HT1080 (cell line): Measurements from ENCODE around the gene CFAP74. TPM values are rescaled to one million over a fixed set of nuclear protein-coding genes. Genes with fewer than 3 reads are reported as not detected.

Experiments used
- DNase-seq: peaks from one replicate; pipeline ENCODE4 v3.0.0-alpha.2; 2015; ENCODE audit warnings: low read depth
- polyA plus RNA-seq, 2 experiments: library from polyadenylated mRNA; depleted of rRNA; stranded (reverse); fragments of >200 nt; gene quantifications; 2 replicates each; pipeline ENCODE4 v1.2.3, GENCODE V29; 2015
- total RNA-seq: library from RNA; depleted of rRNA; stranded (reverse); fragments of >200 nt; shearing (Covaris generic); gene quantifications from 2 replicates; pipeline ENCODE4 v1.2.3, GENCODE V29; 2014; rRNA removed

The CFAP74 gene
- total RNA-seq = not detected in 2 replicates
- polyA plus RNA-seq (2015; cell fraction: cytosol; rRNA removed) = not detected in 2 replicates
- 0.06 TPM in 1 of 2 replicates, not detected in the other for polyA plus RNA-seq (2015; cell fraction: nucleus; rRNA removed)

DNA sequence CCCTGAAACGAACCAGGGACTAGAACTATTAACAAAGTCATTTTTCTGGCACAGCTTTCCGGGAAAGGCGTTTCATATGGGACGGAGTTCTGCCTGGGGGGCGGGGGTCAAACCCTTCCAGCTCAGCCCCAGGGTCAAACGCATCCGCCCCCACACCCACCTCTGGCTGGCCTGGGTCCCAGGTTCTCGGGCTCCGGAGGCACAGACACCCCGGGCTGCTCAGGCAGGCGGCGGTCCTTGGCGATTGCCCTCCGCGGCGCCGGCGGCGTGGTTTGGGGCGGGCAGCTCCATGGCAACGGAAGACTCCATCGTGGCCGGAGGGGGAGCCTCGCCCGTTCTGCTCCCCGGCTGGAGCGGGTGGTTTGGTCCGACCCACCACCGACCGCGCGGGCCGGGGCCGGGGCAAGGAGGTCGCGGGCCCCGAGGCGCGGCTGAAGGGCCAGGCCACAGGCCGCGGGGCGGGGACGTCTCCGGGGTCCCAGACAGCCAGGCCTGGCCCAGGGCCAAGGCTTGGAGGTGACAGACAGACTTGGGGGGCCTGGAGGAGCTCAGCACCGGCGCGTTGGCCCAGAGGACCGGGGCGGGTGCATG lies at the start of gene CFAP74:
CFAP74 (minus strand) TSS at position 246 of the 591 bp plus-strand sequence. CDS start 12,830 bp downstream, outside the sequence.
- DNase-seq = no peak

- DNase-seq = no peak
Observed at GRCh38 chr1:2053217-2053616, 49.6 kb upstream of the CFAP74 start.

GRCh38 chr1:2052756-2053155 lies 49.2 kb upstream of the CFAP74 start:
- no peak for DNase-seq

GRCh38 chr1:2052054-2052679 lies 48.6 kb upstream of the CFAP74 start:
- no peak for DNase-seq

DNA sequence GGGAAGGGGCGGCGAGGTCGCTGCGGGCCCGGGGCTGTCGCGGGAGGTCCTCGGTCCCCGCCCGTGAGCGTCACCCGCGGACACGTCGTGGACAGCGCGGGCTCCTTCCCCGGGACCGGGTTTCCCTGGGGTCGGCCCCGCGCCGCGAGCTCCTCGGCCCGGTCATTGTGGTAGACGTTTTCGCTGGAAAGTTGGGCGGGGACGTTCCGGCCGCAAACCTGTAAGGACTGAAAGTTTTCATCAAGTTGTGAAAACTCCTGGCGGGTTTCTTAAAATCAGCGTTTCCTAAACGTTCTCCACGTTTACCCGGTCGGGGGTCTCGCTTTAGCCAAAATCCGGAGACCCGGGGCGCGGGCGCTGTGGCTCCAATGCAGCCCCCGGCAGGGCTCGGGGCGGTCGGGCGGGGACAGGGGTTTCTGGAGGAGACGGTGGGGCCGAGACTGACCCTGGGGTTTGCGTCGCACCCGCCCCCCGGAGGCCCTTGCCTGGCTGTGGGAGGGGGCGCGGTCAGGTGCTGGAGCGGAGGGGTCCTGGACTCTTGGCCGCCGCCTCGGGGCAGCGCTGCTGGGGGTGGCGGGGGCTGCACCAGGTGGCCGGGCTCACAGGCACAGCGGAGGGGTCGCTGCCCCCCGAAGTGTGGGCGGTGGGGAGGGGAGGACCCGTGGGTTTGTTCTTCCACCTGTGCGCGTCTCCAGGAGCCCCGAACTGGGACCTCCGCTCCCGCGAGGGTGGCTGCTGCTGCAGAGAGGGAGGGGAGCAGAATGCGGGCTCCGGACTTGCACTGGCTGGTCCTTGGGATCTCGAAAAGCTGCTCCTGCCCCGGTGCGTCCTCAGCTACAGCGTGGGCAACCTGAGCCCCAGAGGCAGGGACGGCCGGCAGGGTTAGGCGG lies 47.5 kb upstream of the CFAP74 start:
- no peak for DNase-seq

DNA sequence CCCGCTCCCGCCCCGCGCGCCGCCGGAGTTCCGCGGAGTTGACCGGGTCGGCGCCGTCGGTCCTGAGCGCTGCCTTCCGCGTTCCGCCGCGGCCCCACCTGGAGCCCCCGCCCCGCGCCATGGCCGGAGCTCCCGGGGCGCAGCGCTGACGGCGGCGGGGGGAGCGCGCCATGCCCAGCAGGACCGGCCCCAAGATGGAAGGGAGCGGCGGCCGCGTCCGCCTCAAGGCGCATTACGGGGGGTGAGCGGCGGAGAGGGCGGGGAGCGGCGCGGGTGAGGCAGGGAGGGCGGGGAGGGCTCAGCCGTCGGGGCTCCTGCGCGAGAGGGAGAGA lies 46.8 kb upstream of the CFAP74 start:
- no peak for DNase-seq

DNA sequence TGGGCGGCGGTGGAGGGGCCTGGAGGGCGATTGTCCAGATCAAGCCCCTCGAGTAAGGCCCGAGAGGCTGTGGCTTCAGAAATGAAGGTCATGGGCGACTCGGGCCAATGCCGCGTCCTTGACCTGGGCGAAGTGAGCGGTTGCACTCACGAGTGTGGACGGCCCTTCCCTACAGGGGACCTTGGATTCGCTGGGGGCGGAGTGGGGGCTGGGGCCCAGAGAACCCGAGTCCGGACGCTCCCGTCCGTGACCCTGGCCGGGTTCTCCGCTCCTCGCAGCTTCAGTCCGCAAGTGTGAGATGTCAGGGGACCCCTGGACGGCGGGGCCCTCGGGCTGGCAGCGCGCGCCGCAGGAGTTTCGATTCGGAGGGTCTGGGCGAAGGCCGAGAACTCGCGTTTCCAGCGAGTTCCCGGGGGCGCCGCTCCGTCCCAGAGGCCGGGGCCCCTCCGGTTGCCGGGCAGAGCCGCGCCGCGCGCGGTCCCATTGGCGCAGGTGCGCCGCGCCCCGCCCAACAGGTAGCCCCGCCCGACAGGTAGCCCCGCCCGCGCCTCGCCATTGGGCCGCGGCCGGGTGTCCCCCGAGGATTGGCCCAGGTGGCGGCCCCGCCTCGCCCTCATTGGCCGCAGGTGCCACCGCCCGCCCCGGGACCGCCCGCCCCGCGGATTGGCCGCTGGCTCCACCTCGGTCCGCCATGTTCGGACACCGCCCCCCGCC lies 46.3 kb upstream of the CFAP74 start, which contains the start of gene PRKCZ:
PRKCZ (plus strand) TSS at position 694 of the 714 bp plus-strand sequence. CDS start 220 bp downstream, outside the sequence.
- DNase-seq = no peak

- DNase-seq = no peak
Observed at GRCh38 chr1:2049225-2049717, 45.7 kb upstream of the CFAP74 start.

DNA sequence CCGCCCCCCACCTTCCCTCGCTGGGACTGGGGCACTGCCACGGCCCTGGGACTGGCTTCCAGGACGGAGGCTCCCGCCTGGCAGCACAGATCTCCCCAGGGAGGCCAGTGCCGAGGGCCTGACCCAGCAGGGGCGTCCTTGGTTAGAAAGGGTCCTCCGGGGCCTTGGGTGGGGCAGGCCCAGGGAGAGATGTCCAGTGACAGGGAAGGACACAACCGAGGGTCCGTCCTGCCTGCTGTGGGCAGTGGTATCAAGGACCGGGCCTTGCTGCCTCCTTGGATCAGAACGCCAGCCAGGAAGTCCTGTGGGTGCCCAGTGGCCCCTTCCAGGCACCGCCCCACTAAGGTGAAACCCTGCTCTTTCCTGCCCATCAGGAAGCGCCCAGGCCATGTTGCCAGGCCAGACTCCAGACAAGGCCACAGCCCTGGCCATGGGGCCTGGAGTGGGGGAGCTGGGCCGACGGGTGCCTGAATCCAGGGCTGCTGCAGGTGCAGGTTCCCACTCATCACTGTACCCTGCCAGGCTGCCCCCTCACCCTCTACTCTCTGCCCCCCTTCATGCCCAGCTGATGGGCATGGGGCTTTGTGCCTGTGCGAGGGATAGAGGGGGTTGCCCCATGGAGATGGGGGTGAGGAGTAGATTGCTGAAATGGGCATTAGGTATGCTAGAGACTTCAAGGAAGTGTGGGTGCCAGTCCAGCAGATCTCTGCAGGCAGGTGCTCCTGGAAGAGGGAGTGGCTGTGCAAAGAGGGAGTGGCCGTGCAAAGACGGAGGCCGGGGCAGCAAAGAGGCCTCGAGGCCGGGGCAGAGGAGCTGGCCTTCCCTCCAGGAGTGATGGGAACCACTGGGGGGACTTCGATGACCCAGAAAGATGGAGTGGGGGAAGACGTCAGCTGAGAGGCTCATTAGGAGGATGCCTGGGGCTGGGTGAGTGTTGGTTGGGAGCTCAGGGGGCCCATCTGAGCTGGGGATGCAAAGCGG lies 44.5 kb upstream of the CFAP74 start:
- no peak for DNase-seq

GRCh38 chr1:2046953-2047748 lies 43.6 kb upstream of the CFAP74 start:
- DNase-seq = no peak

DNA sequence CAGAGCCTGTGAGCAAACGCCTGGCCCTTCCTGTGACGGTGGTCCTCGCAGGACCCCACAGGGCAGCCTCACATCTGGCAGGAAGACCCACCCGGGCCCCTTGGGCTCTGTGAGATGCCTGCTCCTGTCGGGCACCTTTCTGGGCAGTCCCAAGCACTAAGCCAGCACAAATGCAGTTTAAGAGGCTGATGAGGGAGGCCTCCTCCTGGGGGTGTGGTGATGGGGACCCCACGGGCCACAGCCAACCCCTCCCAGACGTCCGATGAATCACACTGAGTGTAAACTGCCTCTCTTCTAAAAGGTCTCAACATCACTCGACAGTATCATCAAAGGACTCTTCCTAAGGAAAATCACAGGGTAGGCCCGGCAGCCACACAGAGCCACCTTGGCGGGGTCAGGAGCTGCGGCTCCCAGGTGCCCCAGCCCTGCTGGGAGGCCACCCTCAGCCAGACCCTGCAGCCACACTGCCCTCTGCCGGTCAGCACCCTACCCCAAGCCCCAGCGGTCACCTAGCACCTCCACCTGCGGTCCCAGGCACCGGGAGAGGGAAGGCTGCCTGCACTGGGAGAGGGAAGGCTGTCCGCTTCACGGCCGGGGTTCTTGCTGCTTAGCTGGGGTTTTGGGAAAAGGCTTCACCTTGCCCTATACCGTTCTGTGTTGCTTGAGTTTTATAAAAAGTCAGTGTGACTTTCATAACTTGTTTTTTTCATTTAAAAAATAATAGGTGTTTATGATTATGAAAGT lies 42.8 kb upstream of the CFAP74 start:
- DNase-seq = peak; percentile 23

DNA sequence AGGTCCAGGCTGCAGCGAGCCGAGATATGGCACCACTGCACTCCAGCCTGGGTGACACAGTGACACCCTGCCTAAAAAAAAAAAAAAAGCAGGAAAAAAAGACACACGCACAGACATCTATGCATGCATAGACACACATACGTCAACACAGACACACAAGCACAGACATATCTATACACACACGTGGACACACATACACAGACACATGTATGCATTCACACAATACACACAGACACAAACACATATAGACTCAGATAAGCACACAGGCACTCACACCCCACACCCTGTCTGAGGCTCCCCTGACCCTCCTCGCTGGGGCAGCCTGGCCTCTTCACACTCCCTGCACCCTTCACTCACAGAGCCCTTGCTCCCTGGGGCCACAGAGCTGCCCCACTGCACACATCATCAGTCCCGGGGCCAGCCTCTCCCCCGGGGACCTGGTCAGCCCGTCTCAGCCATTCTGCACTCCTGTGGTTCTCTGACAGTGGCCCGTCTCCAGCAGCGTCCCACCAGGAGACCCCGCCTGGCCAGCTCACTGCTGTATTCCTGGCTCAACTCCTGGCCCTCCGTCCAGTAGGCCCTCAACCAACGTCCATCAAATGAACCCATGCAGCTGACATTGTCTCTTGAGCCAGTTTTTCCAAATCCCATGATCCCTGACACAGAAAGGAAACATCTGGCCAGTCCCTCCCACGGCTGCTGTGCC lies 42.0 kb upstream of the CFAP74 start:
- no peak for DNase-seq

DNA sequence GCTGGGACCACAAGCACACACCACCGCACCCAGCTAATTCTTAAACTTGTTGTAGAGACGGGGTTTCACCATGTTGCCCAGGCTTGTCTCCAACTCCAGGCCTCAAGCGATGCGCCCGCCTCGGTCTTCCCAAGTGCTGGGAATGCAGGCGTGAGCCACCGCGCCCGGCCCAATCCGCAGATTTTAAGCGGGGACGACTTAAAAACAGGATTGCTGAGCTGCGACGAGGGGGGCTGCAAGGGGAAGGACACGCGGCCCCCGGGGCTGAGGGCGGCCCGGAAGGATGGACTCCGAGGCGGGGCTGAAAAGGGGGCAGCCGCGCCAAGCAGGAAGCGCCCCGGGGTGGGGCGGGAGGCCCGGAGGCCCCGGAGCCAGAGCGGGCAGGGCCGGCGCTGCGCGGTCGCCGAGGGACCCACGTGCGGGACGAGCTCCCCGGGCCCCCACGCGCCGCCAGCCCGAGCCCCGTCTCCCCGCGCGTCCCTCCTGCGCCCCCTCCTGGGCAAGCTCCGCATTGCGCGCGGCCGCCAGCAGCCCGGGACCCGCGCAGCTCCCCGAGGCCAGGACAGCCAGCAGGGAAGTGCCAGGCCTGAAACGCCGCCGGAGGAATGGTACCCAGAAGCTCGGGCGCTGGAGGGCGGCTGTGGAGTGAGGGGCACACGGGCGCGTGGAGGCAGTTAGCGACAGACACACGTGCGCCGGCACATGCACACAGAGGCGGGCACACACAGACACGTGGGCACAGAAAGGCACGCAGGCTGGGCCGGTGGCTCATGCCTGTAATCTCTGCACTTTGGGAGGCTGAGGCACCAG lies 41.1 kb upstream of the CFAP74 start:
- peak; percentile 34 for DNase-seq

DNA sequence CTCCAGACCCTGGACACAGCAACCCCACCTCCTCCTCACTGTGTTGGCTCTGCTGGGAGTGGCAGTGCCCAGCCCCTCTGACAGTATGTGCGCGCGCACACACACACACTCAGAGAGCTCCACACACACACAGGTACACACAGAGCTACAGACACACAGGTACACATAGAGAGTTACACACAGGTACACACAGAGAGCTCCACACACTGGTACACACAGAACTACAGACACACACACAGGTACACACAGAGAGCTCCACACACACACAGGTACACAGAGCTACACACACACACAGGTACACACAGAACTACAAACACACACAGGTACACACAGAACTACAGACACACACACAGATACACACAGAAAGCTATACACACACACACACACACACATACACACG lies 40.3 kb upstream of the CFAP74 start:
- no peak for DNase-seq

- no peak for DNase-seq
Observed at GRCh38 chr1:2042830-2043773, 39.5 kb upstream of the CFAP74 start.

GRCh38 chr1:2041887-2042286 lies 38.3 kb upstream of the CFAP74 start:
- no peak for DNase-seq
